GM19463 (cell line): Measurements from ENCODE around the gene ZNF735.
"Not testable (repeated sequence)": the region's sequence is repeated elsewhere in the genome, so short reads cannot be mapped to it uniquely, and the experiment has no call there.

Experiments
- ATAC-seq: cut with Tn5 transposase; IDR thresholded peaks from one replicate; pipeline ENCODE4 v1.9.1; 2021; ENCODE audit warnings: mild to moderate bottlenecking, moderate library complexity; ENCODE audit not compliant: unreplicated experiment

The ZNF735 gene

GRCh38 chr7:64206903-64207302 is at the start of gene ZNF735:
TSS of gene ZNF735 (plus strand) at chr7:64207203. CDS start at chr7:64207203, 0 bp downstream.
- ATAC-seq, result no peak

GRCh38 chr7:64170974-64171373 is 36.0 kb upstream of the ZNF735 start:
- ATAC-seq, result not testable (repeated sequence)

DNA sequence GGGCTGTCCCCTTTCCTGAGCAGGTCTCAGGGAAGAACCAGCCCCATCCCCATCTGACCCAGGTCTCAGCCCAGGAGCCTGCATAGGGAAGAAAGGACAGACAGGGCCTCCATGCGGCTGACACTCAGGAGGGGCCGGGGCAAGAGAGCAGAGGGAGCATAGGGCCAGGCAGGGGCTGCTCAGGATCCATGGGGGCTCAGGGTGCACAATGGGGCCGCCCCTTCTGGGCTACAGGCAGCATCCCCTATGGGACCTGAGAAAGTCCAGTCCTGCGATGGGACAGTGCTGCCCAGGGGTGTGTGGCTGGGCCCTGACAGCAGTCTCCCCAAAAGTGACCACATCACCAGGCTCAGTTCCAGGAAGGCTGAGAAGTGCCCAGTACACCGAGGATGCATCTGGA is 32.7 kb upstream of the ZNF735 start:
- no peak for ATAC-seq

- ATAC-seq, result no peak
Measured at GRCh38 chr7:64174941-64175340, 32.1 kb upstream of the ZNF735 start.

- ATAC-seq, result no peak
Measured at GRCh38 chr7:64180989-64181388, 26.0 kb upstream of the ZNF735 start.

DNA sequence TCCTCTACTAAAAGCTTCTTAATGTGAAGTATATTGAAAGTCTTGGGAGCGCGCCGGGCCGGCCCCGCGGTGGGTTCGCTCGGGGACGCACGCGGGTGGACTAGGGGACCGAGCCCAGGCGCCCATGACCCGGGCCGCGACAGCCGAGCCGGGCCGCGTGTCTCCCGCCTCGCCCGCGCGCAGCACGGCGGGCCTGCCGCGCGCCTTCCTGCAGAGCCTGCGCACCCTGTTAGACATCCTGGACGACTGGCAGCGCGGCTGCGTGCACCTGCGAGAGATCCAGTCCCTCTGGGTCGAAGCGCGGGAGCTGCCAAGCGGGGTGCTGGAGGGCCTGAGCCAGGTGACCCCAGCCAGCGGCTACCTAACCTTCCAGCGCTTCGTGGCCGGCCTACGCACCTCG is 25.4 kb upstream of the ZNF735 start:
- ATAC-seq, result no peak

DNA sequence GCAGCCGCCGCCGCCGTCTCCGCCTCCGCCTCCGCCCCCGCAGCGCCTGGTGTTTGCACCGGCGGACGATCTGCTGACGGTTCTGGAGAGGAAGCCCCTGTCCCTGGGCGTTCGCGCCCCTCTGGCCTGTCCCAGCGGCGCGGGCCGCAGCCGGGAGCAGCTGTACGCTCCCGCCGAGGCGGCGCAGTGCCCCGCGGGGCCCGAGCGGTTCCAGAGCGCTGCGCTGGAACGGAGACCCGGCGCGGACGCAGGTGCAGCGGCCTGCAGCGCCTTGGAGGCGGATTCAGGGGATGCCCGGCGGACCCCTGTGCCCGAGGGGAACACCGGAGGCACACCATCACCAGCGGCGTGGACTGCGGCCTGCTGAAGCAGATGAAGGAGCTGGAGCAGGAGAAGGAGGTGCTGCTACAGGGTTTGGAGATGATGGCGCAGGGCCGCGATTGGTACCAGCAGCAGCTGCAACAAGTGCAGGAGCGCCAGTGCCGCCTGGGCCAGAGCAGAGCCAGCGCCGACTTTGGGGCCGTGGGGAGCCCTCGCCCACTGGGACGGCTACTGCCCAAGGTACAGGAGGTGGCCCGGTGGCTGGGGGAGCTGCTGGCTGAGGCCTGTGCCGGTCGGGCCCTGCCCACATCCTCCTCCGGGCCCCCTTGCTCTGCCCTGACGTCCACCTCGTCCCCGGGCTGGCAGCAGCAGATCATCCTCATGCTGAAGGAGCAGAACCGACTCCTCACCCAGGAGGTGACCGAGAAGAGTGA is 24.8 kb upstream of the ZNF735 start:
- no peak for ATAC-seq

DNA sequence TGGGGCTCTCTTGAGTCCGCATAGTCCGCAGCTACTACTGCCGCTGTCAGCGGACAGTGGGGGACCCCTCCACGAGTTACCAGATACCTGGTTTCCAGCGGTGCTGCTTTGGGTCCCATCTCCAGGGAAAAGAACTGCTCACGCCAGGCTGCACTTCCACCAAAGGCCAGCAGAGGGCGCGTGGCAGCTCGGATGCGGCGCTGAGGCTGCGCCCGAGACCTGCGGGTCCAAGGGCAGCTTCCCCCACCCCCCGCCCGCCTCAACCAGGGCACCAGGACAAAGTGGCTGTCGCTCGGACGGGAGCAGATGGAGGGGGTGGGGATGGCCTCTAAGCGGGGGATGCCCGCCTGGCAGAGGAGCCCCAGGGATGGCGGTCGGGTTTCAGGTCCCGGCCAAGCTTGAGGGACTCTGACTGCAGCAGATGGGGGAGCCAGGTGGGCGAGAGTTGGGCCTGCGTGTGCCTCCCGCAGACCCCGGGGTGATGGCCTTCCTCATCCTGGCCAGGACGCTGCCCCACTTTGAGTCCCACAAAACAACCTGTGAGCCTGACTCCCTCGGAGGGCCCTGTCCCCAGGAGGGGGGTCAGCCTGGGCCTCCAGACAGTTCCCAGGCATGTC is 23.8 kb upstream of the ZNF735 start:
- ATAC-seq, result no peak

DNA sequence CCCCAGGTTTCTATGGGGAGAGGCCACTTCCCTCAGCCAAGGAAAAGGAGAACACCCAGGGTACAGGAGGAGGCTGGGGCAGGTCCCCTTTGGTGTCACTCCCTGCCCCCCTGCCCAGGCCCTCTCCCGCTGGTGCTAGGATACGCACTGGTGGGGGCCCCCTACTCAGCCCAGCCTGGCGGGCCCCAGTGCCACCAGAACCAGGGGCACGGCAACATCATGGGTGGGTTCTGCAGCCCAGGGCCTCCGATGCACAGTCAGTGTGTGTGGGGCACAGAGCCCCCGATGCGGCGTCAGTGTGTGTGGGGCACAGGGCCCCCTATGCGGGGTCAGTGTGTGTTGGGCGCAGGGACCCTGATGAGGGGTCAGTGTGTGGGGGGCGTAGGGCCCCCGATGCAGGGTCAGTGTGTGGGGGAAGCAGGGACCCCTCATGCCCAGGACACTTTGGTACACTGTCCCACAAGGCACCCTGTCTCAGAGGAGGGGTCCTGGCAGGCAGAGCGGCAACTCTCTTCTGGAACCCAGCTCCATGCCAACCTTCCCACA is 23.1 kb upstream of the ZNF735 start:
- no peak for ATAC-seq

DNA sequence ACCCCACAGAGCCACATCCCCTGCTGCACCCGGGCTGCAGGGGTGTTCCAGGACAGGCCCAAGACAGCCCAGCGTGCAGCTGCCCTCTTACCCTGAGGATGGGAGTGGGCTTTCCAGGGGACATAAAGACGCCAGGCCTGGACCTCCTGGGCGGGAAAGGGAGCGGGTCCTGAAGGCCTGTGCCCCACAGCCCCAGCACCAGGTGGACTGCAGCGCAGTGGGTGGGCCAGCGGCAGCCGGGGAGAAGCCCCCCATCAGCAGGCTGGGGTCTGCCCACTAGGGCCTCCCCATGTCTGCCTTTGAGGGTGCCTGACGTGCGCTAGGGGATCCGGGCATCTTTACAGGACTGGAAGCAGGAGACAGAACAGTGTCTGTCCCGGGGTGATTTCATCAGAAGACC is 22.6 kb upstream of the ZNF735 start:
- ATAC-seq, result no peak

- no peak for ATAC-seq
Measured at GRCh38 chr7:64187408-64187807, 19.6 kb upstream of the ZNF735 start.

GRCh38 chr7:64192148-64192704 is 14.8 kb upstream of the ZNF735 start:
- ATAC-seq, result no peak

DNA sequence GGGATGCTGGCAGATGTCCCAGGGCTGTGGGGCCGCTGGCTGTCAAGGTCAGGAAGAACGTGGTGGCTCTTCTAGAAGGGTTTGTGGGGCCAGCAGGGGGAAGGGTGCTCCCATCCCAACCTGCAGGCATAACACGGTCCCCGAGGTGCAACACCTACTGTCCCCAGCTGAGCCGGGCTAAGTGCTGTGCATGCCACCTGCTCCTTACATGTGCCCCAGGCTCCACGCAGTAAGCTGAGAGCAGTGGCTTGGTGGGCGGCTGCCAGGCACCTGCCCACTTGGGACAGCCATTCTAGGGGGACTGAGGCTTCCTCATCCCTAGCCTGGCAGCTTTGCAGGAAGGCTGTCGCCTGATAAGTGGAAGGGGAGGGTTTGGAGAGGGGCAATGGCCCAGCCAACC is 14.2 kb upstream of the ZNF735 start:
- ATAC-seq, result no peak

DNA sequence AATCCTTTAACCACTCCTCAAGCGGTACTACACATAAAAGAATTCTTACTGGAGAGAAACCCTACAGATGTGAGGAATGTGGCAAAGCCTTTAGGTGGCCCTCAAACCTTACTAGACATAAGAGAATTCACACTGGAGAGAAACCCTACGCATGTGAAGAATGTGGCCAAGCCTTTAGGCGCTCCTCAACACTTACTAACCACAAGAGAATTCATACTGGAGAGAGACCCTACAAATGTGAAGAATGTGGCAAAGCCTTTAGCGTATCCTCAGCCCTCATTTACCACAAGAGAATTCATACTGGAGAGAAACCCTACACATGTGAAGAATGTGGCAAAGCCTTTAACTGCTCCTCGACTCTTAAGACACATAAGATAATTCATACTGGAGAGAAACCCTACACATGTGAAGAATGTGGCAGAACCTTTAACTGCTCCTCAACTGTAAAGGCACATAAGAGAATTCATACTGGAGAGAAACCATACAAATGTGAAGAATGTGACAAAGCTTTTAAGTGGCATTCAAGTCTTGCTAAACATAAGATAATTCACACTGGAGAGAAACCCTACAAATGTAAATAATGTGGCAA is 12.8 kb downstream of the ZNF735 start:
- ATAC-seq, result not testable (repeated sequence)

GRCh38 chr7:64223366-64223765 is 16.4 kb downstream of the ZNF735 start:
- no peak for ATAC-seq

GRCh38 chr7:64228174-64228573 is 21.2 kb downstream of the ZNF735 start, which contains the start of gene ZNF679:
TSS of gene ZNF679 (plus strand) at chr7:64228474. CDS start at chr7:64249118, 20,644 bp downstream.
- not testable (repeated sequence) for ATAC-seq

GRCh38 chr7:64266341-64266919 is 59.4 kb downstream of the ZNF735 start:
- no peak for ATAC-seq
